HG03095 (cell line): ENCODE measurements around the gene CALN1.
"Not testable (repeated sequence)": the region's sequence is repeated elsewhere in the genome, so short reads cannot be mapped to it uniquely, and the experiment has no call there.

Experiments used
- ATAC-seq: cut with Tn5 transposase; IDR thresholded peaks from one replicate; pipeline ENCODE4 v1.9.1; 2021; ENCODE audit warnings: moderate library complexity; ENCODE audit not compliant: unreplicated experiment

The CALN1 gene

GRCh38 chr7:71768450-71768849, 643.7 kb downstream of the CALN1 start:
- no peak for ATAC-seq

GRCh38 chr7:71766016-71766415, 646.1 kb downstream of the CALN1 start:
- ATAC-seq = no peak

- no peak for ATAC-seq
Measured at GRCh38 chr7:71761336-71761735, 650.8 kb downstream of the CALN1 start.

GRCh38 chr7:71754828-71755227, 657.3 kb downstream of the CALN1 start:
- no peak for ATAC-seq

- no peak for ATAC-seq
Measured at GRCh38 chr7:71753956-71754664, 658.0 kb downstream of the CALN1 start.

- ATAC-seq = no peak
Measured at GRCh38 chr7:71753236-71753635, 658.9 kb downstream of the CALN1 start.

- no peak for ATAC-seq
Measured at GRCh38 chr7:71752171-71752935, 659.8 kb downstream of the CALN1 start.

- no peak for ATAC-seq
Measured at GRCh38 chr7:71750290-71750689, 661.8 kb downstream of the CALN1 start.

- no peak for ATAC-seq
Measured at GRCh38 chr7:71746006-71746405, 666.1 kb downstream of the CALN1 start.

- no peak for ATAC-seq
Measured at GRCh38 chr7:71740174-71740560, 672.0 kb downstream of the CALN1 start.

- ATAC-seq = no peak
Measured at GRCh38 chr7:71739520-71740173, 672.5 kb downstream of the CALN1 start.

- not testable (repeated sequence) for ATAC-seq
Measured at GRCh38 chr7:71737931-71738540, 674.1 kb downstream of the CALN1 start.

GRCh38 chr7:71735961-71736556, 676.1 kb downstream of the CALN1 start:
- ATAC-seq = no peak

- no peak for ATAC-seq
Measured at GRCh38 chr7:71733107-71733870, 678.8 kb downstream of the CALN1 start.

- no peak for ATAC-seq
Measured at GRCh38 chr7:71731740-71732139, 680.4 kb downstream of the CALN1 start.
